ENCODE data around the gene SPTY2D1. TPM values are rescaled to one million over a fixed set of nuclear protein-coding genes. Genes with fewer than 3 reads are reported as not detected.
A peak's percentile ranks its signal among the peaks of the same experiment; 100 is the strongest.
"Not testable (repeated sequence)": the region's sequence is repeated elsewhere in the genome, so short reads cannot be mapped to it uniquely, and the experiment has no call there.

SPTY2D1 gene, protein sequence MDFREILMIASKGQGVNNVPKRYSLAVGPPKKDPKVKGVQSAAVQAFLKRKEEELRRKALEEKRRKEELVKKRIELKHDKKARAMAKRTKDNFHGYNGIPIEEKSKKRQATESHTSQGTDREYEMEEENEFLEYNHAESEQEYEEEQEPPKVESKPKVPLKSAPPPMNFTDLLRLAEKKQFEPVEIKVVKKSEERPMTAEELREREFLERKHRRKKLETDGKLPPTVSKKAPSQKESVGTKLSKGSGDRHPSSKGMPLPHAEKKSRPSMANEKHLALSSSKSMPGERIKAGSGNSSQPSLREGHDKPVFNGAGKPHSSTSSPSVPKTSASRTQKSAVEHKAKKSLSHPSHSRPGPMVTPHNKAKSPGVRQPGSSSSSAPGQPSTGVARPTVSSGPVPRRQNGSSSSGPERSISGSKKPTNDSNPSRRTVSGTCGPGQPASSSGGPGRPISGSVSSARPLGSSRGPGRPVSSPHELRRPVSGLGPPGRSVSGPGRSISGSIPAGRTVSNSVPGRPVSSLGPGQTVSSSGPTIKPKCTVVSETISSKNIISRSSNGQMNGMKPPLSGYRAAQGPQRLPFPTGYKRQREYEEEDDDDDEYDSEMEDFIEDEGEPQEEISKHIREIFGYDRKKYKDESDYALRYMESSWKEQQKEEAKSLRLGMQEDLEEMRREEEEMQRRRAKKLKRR
- 8.9 TPM for polyA plus RNA-seq (2012; ENCODE audit: low read depth, missing spikeins)

DNA sequence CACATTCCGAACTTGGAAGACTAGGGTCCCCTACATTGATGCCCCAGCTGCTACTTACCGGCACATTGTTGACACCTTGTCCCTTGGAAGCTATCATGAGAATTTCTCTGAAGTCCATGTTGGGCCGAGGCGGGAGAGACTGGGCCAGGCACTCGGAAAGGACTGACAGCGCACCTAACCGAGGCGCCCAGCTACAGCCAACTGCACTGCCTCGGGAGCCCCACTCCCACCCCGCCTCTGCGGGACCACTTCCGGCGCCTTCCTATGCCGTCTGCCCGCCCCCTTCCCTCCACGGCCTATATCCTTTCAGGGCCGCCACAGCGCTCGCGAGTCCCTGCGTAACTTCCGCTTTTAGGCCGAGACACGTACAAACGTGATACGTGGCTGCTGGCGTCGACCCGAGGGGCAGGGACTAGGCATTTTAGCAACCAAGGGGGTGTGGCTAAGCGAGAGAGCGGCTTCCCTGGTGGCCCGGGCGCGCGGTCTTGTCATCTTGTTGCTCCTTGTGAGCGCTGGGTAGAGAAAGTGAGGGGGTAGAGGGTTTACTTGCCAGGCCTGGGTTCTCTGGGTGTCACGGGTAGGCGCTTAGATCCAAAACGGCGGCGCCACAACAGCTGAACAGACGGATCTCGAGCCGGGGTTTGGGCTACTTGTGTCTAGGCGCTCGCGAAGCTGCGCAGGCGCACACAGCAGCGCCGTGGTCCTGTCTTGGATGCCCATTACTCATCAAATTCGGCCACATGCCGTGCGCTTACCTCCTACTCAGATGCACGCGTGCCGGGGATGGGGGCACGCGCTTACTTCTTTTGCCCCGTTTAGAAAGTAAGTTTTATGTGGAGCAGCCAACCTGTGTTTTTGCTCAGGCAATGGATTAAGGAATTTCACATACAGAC is at the start of gene SPTY2D1:
Gene SPTY2D1, minus strand, starts transcription at position 203 of the 893 bp plus-strand sequence. Its CDS starts 85 bp downstream, at position 118.
- peak; percentile 100 for FAIRE-seq
- TF ChIP-seq POU2F2 (IDR thresholded peaks at IDR 0.05; ENCODE audit: low read depth, low read length) (peak; percentile 61; the same call in 1 of the 2 replicates), POLR2A (IDR thresholded peaks at IDR 0.05; ENCODE audit: low read depth, low read length) (peak; percentile 95), POLR2AphosphoS5 (IDR thresholded peaks at IDR 0.05; ENCODE audit: low read depth, low read length) (peak; percentile 92), TAF1 (IDR thresholded peaks at IDR 0.05; ENCODE audit: low read depth, low read length) (peak; percentile 90), SPI1 (IDR thresholded peaks at IDR 0.05; ENCODE audit: low read depth, low read length) (0 out of 2 replicates have a peak, but pooled peaks have one; percentile 21), PAX5 (IDR thresholded peaks at IDR 0.05; ENCODE audit: insufficient read depth, low read length, severe bottlenecking) (no peak)
- DNase-seq (ENCODE audit: insufficient read length, low spot score) = peak; percentile 84

GRCh38 chr11:18682466-18682865 is 48.3 kb upstream of the SPTY2D1 start:
- DNase-seq (ENCODE audit: insufficient read length, low spot score) (no peak), FAIRE-seq (no peak)
- TF ChIP-seq TAF1 (IDR thresholded peaks at IDR 0.05; ENCODE audit: low read depth, low read length) (no peak), PAX5 (IDR thresholded peaks at IDR 0.05; ENCODE audit: insufficient read depth, low read length, severe bottlenecking) (no peak), POU2F2 (IDR thresholded peaks at IDR 0.05; ENCODE audit: low read depth, low read length) (no peak), SPI1 (IDR thresholded peaks at IDR 0.05; ENCODE audit: low read depth, low read length) (no peak), POLR2A (IDR thresholded peaks at IDR 0.05; ENCODE audit: low read depth, low read length) (no peak), POLR2AphosphoS5 (IDR thresholded peaks at IDR 0.05; ENCODE audit: low read depth, low read length) (no peak)

DNA sequence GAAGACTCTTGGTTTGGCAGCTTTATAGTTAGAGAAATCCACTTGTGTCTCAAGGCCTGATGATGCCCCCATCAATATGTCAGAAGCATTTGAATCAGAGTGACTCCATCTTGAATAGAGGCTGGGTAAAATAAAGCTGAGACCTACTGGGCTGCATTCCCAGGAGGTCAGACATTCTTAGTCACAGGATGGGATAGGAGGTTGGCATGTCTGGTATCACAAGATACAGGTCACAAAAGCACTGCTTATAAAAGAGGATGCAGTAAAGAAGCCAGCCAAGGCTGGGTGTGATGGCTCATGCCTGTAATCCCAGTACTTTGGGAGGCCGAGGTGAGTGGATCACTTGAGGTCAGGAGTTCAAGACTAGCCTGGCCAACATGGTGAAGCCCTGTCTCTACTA is 47.8 kb upstream of the SPTY2D1 start:
- FAIRE-seq; DNase-seq (ENCODE audit: insufficient read length, low spot score): not testable (repeated sequence)

- no peak for TF ChIP-seq TAF1 (IDR thresholded peaks at IDR 0.05; ENCODE audit: low read depth, low read length)
- TF ChIP-seq SPI1 (IDR thresholded peaks at IDR 0.05; ENCODE audit: low read depth, low read length) = no peak
- no peak for TF ChIP-seq PAX5 (IDR thresholded peaks at IDR 0.05; ENCODE audit: insufficient read depth, low read length, severe bottlenecking)
- no peak for TF ChIP-seq POLR2A (IDR thresholded peaks at IDR 0.05; ENCODE audit: low read depth, low read length)
- no peak for TF ChIP-seq POU2F2 (IDR thresholded peaks at IDR 0.05; ENCODE audit: low read depth, low read length)
- no peak for TF ChIP-seq POLR2AphosphoS5 (IDR thresholded peaks at IDR 0.05; ENCODE audit: low read depth, low read length)
- DNase-seq (ENCODE audit: insufficient read length, low spot score) (no peak), FAIRE-seq (no peak)
Observed at GRCh38 chr11:18677560-18677959, 43.4 kb upstream of the SPTY2D1 start.

- TF ChIP-seq PAX5 (IDR thresholded peaks at IDR 0.05; ENCODE audit: insufficient read depth, low read length, severe bottlenecking) (no peak), POLR2AphosphoS5 (IDR thresholded peaks at IDR 0.05; ENCODE audit: low read depth, low read length) (no peak), TAF1 (IDR thresholded peaks at IDR 0.05; ENCODE audit: low read depth, low read length) (no peak), POLR2A (IDR thresholded peaks at IDR 0.05; ENCODE audit: low read depth, low read length) (no peak), POU2F2 (IDR thresholded peaks at IDR 0.05; ENCODE audit: low read depth, low read length) (no peak), SPI1 (IDR thresholded peaks at IDR 0.05; ENCODE audit: low read depth, low read length) (no peak)
- FAIRE-seq = no peak
Observed at GRCh38 chr11:18676803-18677202, 42.7 kb upstream of the SPTY2D1 start.

GRCh38 chr11:18672209-18672608 is 38.1 kb upstream of the SPTY2D1 start:
- not testable (repeated sequence) for DNase-seq (ENCODE audit: insufficient read length, low spot score); FAIRE-seq

More at GRCh38 chr11:18676803-18677202, 42.7 kb upstream of the SPTY2D1 start:
- no peak for DNase-seq (ENCODE audit: insufficient read length, low spot score)

DNA sequence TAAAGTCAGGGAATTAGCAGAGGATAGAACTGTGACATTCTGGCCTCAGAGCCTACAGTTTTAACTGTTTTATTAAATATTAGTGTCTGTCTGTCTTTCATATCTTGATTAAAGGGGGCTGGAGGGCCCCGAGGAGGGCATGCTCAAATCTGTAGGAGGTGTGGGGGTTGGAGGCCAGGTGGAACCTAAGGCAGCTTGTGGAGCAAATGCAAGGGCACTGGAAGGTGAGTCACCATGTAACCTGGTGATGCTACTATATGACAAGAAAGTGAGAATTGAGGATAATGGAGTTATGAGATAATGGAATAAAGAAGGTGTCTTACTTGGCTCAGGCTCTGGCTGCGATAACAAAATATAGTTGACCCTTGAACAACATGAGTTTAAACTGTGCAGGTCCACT is 37.1 kb upstream of the SPTY2D1 start:
- TF ChIP-seq TAF1 (IDR thresholded peaks at IDR 0.05; ENCODE audit: low read depth, low read length) (no peak), POLR2A (IDR thresholded peaks at IDR 0.05; ENCODE audit: low read depth, low read length) (no peak), POLR2AphosphoS5 (IDR thresholded peaks at IDR 0.05; ENCODE audit: low read depth, low read length) (no peak)
- no peak for FAIRE-seq
- DNase-seq (ENCODE audit: insufficient read length, low spot score) = no peak

DNA sequence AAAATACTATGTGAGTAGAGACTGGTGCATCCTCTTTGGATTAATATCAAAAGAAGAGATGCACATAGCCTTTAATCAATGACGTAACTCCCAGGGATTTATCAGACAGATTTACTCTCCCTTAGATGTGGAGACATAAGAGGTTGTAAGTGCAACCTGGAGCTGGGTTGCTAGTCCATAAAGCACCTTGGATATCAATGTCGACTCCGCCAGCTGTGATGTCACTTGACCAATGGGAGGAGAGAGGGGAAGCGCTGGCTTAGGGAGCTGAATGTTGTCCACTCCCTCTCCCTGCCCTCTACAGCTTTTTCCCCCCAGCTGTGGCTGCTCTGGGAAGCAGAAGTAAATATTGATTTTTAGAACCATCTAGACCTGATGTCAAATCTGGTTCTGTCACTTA is 35.6 kb upstream of the SPTY2D1 start:
- DNase-seq (ENCODE audit: insufficient read length, low spot score) (no peak), FAIRE-seq (no peak)
- no peak for TF ChIP-seq SPI1 (IDR thresholded peaks at IDR 0.05; ENCODE audit: low read depth, low read length)
- TF ChIP-seq POLR2A (IDR thresholded peaks at IDR 0.05; ENCODE audit: low read depth, low read length) = no peak
- TF ChIP-seq POLR2AphosphoS5 (IDR thresholded peaks at IDR 0.05; ENCODE audit: low read depth, low read length) = no peak
- no peak for TF ChIP-seq POU2F2 (IDR thresholded peaks at IDR 0.05; ENCODE audit: low read depth, low read length)
- no peak for TF ChIP-seq PAX5 (IDR thresholded peaks at IDR 0.05; ENCODE audit: insufficient read depth, low read length, severe bottlenecking)
- TF ChIP-seq TAF1 (IDR thresholded peaks at IDR 0.05; ENCODE audit: low read depth, low read length) = no peak

- FAIRE-seq (no peak), DNase-seq (ENCODE audit: insufficient read length, low spot score) (no peak)
Observed at GRCh38 chr11:18669219-18669596, 35.1 kb upstream of the SPTY2D1 start.

More at GRCh38 chr11:18669219-18669596, 35.1 kb upstream of the SPTY2D1 start:
- no peak for TF ChIP-seq POLR2A (IDR thresholded peaks at IDR 0.05; ENCODE audit: low read depth, low read length)
- TF ChIP-seq POLR2AphosphoS5 (IDR thresholded peaks at IDR 0.05; ENCODE audit: low read depth, low read length) = no peak
- TF ChIP-seq SPI1 (IDR thresholded peaks at IDR 0.05; ENCODE audit: low read depth, low read length) = no peak
- TF ChIP-seq PAX5 (IDR thresholded peaks at IDR 0.05; ENCODE audit: insufficient read depth, low read length, severe bottlenecking) = no peak
- TF ChIP-seq POU2F2 (IDR thresholded peaks at IDR 0.05; ENCODE audit: low read depth, low read length) = no peak
- TF ChIP-seq TAF1 (IDR thresholded peaks at IDR 0.05; ENCODE audit: low read depth, low read length) = no peak
